HG03108 (cell line): ENCODE results near the gene FBXW2.
"Not testable (repeated sequence)": the region's sequence is repeated elsewhere in the genome, so short reads cannot be mapped to it uniquely, and the experiment has no call there.

ENCODE experiments used
- ATAC-seq: cut with Tn5 transposase; IDR thresholded peaks from one replicate; pipeline ENCODE4 v1.9.1; 2021; ENCODE audit warnings: moderate library complexity; ENCODE audit not compliant: unreplicated experiment

The FBXW2 gene, protein sequence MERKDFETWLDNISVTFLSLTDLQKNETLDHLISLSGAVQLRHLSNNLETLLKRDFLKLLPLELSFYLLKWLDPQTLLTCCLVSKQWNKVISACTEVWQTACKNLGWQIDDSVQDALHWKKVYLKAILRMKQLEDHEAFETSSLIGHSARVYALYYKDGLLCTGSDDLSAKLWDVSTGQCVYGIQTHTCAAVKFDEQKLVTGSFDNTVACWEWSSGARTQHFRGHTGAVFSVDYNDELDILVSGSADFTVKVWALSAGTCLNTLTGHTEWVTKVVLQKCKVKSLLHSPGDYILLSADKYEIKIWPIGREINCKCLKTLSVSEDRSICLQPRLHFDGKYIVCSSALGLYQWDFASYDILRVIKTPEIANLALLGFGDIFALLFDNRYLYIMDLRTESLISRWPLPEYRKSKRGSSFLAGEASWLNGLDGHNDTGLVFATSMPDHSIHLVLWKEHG

DNA sequence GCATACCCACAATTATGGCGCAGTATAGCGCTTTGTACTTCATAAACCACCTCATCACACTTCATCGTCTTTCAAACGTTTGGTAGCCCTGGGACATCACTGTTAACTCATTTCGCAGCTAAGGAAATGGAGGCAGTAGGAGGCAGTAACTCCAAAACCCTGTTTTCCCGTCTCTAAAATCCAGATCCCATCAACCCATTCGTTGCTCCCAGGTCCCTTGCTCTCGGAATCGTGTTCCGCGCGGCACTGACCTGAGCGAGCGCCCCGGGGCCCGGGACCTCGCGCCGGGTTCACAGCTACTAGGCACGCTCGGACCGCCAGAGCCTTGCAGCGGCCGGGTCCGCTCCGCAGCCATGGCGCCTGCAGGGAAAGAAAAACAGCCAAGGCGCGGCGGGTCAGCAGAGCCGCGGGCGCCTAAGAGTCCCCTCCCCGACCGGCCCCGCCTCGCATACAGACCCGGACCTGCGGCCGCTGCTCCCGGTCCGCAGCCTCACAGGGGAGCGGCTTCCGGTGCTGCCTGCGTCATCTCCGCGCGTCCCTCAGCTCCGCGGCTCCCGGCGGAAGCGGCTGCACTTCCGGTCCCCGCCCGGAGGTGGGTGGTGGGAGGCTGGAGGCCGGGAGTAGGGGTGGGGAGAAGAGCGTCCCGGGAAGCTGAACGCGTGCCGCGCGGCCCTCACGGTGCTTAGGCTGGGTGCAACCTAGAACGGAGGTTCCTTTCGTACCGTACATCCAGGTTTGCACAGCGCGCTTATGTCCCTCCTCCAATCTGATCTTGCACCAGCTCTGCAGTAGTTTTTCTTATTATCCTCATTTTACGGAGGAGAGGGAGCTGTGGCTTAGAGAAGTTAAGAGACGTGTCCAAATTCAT, at the start of gene FBXW2:
FBXW2 (minus strand) TSS at position 519 of the 868 bp plus-strand sequence. CDS start 5,158 bp downstream, outside the sequence.
- peak; percentile 94 for ATAC-seq

DNA sequence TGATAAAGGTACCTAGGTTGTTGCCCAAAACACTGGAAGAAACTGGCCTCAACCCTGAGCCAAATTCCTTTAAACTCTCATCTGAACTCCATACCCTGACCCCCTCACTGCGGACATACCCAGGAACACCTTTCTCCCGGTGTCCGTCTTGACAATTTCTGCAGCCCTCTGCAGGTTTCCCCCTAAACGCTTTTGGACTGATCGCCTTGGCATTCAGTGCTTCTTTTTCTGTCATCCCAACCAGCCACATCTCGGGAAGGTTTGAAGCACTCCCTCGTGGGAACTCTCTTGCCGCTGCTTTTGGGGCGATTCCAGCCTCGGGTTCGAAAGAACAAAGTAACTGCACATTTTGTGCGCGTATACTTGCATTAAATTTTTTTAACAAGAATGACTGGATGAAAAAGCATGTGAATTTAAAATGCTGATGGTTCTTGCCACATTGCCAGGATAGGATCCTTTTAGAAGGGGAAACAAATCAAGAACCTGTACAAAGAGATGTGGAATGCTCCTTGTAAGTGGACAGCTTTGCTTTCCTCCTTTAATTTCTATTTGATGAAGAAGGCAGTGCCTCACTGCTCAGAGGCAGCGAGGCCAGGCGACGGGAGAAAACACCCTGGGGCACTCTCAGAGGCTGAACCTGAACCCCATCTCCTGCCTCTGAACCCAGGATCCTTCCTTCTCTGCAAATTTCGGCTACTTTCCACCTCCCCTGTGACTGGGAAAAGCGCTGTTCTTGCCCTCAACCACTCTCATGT, 48.9 kb upstream of the FBXW2 start:
- ATAC-seq, result peak; percentile 1

DNA sequence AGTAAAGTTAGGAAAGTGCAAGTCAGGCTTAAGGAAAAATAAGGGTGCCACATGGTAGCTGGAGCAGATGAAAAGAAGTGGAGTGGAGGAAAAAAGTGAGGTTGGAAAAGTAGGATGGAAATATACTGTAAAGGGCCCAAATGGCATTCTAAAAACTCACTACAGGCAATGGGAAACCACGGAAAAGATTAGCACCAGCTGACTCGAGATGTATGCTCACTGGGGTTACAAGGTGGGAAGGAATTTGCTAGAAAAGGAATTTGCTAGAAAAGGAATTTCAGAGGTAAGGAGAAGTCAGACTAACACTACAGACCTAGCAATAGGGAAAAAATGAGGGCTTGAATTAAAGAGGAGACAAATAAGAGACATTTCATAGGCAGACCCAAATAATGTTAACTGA, 45.9 kb upstream of the FBXW2 start:
- no peak for ATAC-seq

DNA sequence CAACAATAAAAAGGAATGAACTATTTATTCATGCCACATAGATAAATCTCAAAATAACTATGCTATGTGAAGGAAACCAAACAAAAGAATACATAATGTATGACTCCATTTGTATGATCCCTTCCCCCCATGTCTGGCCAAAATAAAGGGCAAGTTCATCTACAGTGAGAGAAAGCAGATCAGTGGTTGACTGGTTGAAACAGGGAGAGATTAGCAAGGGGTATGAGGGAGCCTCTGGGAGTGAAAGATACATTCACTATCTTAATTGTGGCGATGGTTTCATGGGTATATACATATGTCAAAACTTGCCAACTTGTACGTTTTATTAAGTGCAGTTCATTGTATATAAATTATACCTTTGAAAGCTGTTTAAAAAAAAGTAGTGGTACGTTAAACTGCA, 44.7 kb upstream of the FBXW2 start:
- ATAC-seq, result no peak

DNA sequence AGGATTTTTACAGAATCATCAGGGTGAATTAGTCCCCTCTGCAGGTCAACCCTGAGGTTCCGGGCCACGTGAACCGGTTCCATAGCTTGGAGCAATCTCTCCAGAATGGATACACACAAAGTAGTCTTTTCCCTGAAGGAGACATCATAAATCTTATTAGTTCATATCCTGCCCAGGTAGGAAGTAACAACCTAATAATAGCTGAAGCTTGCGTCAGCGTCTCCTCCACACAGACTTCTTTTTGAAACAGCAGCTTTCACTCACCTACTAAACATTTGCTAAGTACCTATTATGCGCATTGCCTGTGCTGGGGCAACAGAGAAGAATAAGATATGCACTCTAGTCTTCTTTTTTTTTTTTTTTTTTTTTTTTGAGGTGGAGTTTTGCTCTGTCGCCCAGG, 40.1 kb upstream of the FBXW2 start:
- no peak for ATAC-seq

DNA sequence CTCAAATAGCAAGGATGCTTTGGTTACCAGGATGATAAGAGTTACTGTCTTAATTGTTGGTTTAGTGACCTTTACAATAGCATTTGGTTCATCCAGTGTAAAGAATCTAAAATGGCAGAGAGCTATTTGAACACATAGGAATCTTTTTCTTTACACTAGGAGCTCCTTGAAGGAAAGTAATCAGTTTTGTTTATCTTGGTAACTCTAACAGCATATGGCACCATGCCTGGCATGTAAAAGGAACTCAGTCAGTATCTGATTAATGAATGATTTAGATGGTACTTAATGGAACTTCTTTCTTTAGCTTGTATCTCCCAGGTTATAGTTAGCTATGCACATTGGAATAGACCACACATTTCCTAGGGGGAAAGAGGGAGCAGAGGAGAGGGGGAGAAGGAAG, 39.6 kb upstream of the FBXW2 start:
- no peak for ATAC-seq

DNA sequence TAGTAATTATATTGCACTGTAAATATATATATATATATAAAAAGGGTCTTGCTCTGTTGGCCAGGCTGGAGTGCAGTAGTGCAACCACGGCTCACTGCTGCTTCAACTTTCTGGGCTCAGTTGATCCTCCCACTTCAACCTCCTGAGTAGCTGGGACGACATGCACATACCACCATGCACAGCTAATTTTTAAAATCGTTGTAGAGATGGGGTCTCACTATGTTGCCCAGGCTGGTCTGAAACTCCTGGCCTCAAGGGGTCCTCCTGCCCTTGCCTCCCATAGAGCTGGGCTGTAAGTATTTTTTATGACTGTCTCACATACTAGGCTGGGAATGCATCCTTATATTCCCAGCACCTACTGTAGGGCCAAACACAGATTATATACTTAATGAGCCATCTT, 37.6 kb upstream of the FBXW2 start:
- ATAC-seq, result no peak

DNA sequence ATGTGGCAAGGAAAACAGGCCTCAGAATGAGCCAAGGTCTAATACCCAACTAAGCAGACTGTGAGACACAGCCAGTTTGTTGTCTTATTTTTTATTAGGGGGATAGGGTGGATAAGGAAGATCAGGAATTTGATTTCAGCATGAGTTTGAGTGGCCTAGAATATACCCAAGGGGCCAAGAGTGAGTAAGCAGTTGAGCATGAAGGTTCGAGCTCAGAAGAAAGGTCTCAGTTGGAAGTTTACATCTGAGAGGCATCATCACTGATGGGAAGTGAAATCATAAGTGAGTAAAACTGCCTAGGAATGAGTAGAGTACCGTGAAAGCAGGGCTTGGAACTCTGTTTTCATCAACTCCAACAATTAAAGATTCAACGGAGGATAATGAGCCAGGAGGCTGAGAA, 36.9 kb upstream of the FBXW2 start:
- no peak for ATAC-seq

DNA sequence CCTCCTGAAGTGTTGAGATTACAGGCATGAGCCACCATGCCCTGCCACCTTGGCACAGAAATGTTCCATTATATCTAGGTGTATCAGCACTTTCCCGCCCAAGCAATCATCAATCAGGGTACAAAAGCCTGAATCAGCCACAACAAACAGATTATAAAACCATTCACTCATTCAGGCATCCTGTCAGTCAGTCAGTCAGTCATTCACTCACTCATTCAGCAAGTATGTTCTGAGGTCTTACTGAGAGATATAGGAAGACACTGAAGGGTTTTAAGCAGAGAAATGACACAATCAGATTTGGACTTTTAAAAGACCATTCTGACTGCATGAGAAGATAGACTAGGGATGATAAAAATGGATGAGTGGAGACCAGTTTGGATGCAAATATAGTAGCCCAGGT, 36.4 kb upstream of the FBXW2 start:
- ATAC-seq, result no peak

DNA sequence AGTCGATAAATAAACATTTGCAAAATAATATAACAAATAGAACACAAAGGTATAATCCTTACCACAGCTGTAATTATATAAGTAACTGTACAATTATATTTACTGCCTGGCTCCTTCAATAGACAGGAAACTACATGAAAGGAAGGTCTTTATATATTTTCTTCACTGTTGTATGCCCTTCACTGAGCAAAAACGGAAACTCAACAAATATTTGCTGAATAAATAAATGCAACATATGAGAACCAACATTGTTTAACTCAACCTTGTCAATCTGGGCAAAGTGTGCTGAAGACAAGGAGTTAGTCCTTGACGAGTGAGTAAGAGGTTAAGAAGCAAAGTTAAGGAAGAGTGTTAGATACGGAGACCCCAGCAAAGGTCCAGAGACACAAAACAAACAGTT, 26.9 kb upstream of the FBXW2 start:
- ATAC-seq, result no peak

DNA sequence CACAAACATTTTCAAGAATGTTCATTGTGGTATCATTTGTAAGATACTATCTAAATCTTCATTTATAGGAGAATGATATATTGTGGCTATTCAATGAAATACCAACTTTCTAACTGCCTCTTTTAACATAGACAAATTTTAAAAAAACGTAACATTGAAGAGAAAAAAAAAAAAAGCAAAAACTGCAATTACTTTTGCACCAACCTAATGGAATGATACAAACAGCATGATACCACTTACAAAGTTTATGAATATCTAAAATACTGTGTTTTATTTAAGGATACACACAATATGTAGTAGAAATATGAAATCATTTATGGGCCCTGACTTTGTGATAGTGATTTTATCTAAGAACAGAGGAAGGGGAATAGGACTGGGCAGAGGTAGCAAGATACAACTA, 25.4 kb upstream of the FBXW2 start:
- ATAC-seq, result no peak

DNA sequence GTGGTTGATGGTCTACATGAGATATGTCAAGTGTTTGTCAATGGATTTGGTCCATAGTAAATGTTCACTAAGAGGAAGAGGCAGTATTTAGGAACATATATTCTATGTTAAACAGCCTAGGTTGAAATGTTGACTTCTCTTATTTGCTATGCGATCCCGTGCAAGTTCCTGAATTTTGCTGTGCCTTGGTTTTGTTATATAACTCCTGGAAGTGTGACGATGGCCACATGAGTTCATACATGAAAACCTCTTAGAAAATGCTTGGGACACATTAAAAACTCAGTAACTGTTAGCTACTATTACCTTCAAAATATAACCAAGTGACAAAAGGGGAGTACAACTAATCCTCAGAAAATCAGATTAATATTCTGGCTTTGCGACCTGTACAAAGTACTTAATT, 21.9 kb upstream of the FBXW2 start:
- ATAC-seq, result no peak

DNA sequence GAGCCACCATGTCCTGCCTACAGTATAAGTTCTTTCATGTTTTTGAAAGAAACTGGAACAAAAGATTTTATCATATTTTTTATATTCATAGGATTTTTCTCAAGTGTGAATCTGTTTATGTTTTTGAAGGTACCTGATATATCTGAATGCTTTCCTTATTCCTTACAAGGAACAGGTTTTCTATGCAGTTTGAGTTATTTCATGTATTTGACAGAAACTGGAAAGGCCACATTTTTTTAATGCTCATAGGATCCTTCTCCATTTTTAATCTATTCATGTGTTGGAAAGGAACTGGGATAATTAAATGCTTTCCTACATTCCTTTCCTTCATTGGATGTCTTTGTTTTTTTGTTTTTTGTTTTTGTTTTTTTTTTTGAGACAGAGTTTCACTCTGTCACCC, 15.7 kb upstream of the FBXW2 start:
- no peak for ATAC-seq

DNA sequence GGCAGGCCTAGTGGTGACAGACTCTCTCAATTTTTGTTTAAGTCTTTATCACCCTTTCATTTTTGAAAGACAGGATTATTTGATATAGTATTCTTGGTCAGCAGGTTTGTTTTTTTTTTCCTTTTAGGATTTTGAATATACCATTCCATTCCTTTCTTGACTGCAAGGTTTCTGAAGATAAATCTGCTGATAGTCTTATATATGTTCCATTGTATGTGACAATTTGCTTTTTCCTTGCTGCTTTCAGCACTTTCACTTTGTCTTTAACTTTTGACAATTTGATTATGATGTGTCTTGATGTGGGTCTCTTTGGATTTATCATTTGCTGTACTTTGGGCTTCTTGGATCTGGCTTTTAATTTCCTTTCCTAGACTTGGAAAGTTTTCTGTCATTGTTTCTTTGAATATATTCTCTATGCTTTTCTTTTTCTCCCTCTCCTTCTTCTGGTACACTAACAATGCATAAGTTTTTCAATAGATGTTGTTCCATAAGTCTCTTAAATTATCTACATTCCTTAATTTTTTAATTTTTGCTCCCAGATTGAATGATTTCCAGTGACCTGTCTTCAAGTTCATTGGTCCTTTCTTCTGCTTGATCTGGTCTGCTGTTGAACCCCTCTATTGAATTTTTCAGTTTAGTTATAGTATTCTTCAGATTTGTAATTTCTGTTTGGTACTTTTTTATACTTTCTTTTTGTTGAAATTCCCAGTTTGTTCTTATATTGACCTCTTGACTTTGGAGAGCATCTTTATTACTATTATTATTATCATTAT, 14.6 kb upstream of the FBXW2 start:
- ATAC-seq, result no peak

DNA sequence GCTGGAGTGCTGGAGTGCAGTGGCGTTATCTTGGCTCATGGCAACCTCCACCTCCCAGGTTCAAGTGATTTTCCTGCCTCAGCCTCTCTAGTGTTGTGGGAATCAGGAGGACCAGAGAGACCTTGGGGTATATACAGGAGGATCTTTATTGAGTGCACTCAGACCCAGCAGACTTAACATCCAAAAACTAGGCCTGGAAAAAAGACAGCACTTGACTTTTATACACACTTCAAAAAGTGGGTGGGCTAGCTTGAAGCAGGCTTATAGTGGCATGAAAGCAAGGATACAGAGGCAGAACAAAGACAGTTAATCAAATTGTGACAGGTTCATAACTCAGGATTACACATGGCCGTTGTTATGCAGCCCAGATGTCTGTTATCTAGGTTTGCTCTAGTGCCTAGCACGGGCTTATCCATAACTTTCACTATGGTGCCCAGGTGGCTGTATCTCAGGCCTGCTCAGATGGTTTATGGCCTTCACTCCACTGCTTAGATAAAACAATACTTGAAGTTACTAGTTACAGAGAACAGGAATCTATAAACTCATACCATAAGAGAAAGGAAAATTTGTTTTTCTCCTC, 11.7 kb upstream of the FBXW2 start:
- not testable (repeated sequence) for ATAC-seq

DNA sequence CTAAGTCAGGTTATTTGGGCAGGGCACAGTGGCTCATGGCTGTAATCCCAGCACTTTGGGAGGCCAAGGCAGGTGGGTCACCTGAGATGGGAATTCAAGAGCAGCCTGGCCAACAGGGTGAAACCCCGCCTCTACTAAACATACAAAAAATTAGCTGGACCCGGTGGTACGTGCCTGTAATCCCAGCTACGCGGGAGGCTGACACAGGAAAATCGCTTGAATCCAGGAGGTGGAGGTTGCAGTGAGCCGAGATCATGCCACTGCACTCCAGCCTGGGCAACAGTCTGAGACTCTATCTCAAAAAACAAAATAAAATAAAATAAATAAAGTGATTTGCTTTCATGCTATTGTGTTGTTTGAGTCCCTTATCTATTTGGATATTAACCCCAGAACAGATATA, 8.2 kb upstream of the FBXW2 start:
- no peak for ATAC-seq

DNA sequence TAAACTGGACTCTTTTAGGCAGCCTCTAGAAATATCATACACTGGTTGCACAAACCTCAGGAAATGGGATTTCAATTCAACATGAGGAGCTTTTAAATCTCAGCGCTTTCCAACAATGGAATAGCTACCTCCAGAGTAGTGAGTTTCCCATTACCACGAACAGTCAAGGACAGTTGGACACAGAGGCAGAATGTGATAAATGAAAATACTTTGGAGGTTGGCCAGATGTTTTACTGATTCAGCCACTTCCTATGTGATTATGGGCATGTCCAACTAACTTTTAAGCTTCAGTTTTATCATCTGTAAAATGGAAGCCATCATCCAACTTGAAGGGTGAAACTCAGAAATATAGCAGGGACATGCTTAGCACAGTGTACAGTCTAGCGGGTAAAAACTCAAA, 2.1 kb downstream of the FBXW2 start:
- no peak for ATAC-seq

DNA sequence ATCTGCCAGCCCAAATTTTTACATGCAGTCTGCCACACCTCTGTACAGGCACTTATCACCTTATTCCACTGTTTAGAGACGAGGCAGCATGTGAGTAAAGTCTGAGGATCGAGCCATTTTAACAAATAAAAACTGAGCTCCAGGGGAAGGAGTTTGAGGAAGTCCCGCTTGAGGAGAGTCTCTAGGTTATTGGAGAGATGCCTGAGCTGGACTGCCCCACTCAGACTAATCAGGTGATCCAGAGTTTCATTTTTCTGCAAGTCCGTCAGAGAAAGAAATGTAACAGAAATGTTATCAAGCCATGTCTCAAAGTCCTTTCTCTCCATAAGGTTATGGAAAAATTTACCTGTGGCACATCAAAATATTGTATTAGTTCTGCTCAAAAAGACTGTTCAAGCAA, 5.3 kb downstream of the FBXW2 start:
- ATAC-seq, result no peak

DNA sequence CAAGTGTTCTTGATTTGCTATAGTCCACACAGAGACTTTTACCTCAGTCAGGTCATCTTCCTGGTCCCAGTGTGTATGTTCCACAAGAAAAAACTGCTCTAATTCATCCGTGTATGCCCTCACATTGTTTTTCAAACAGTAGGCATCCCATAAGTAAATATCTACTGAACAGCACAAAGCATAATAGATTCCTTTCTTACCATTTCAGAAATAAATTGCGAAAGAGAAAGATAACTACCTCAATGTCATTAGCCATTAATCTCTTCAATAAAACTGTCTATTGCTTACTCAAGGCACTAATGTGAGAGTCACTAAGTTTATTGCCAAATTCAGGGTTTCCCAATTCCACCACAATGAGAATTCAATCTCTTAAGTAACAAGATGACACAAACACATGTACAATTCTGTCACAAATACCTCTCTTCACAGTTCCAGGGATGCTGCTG, 9.6 kb downstream of the FBXW2 start:
- no peak for ATAC-seq

DNA sequence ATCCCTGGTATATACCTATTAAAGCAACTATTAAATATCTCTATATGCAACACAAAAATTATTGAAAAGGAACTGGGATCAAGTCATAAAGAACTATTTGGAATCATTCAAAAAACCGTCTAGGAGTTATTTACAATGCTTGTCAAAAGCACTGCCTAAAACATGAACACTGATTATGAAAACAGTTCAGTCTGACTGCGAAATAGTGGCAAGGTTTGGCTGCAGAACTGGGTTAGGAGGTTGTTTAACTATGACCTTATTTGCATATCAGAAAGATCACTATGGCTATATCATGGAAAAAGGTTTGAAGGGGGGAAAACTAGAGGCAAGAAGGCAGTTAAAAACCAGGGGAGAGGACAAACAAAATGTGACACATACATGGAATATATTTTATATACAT, 12.0 kb downstream of the FBXW2 start:
- no peak for ATAC-seq
